Measurements from ENCODE around the gene ETHE1.

DNA sequence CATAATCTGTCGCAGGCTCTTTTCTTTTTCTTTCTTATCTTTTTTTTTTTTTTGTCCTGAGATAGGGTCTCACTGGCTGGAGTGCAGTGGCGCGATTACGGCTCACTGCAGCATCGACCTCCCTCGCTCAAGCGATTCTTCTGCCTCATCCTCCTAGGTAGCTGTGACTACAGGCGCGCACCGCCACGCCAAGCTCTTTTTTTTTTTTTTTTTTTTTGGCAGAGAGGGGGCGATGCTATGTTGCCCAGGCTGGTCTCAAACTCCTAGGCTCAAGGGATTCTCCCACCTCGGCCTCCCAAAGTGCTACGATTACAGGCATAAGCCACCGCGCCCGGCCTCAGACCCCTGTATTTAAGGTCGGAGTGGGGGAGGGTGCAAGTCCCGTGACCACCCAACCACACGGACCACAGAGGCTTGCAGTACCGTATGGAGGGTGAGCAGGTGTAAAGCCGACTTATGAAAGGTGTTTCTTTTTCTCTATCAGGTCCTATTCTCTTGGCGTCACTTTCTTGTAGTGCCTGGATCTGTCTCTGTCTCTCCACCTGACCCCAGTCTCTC, 24.5 kb downstream of the ETHE1 start:
- TF ChIP-seq, protein P1, sequence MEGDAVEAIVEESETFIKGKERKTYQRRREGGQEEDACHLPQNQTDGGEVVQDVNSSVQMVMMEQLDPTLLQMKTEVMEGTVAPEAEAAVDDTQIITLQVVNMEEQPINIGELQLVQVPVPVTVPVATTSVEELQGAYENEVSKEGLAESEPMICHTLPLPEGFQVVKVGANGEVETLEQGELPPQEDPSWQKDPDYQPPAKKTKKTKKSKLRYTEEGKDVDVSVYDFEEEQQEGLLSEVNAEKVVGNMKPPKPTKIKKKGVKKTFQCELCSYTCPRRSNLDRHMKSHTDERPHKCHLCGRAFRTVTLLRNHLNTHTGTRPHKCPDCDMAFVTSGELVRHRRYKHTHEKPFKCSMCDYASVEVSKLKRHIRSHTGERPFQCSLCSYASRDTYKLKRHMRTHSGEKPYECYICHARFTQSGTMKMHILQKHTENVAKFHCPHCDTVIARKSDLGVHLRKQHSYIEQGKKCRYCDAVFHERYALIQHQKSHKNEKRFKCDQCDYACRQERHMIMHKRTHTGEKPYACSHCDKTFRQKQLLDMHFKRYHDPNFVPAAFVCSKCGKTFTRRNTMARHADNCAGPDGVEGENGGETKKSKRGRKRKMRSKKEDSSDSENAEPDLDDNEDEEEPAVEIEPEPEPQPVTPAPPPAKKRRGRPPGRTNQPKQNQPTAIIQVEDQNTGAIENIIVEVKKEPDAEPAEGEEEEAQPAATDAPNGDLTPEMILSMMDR (IDR thresholded peaks at IDR 0.05) = no peak
- no peak for TF ChIP-seq POLR2A (IDR thresholded peaks at IDR 0.05)
